Activated CD4-positive, alpha-beta T cell treated with anti-CD3 and anti-CD28 coated beads, Interleukin-2, amount 10 ng/mL, durations not matched to agents 7 days and 5 days (primary cell): ENCODE results near the gene IL15RA. TPM values are rescaled to one million over a fixed set of nuclear protein-coding genes. Genes with fewer than 3 reads are reported as not detected.

ENCODE experiments used
- CTCF ChIA-PET: fragments of 350-600 bp; sonication (Branson Sonifier 250); formaldehyde crosslinking; loops from one replicate; lab custom pipeline; 2021; ENCODE audit warnings: antibody characterized with exemption; lab: Charles Lee
- POLR2A ChIA-PET: fragments of 350-600 bp; sonication (Branson Sonifier 250); formaldehyde crosslinking; loops from one replicate; lab custom pipeline; 2021; ENCODE audit warnings: antibody characterized with exemption; lab: Charles Lee
- DNase-seq: peaks from one replicate; pipeline ENCODE4 v3.0.0-alpha.2; 2020
- H3K27ac Mint-ChIP-seq: one replicate; pipeline ENCODE4 v1.8.0; 2021; ENCODE audit warnings: mild to moderate bottlenecking, moderate library complexity, mixed read lengths
- H3K27me3 Mint-ChIP-seq: one replicate; pipeline ENCODE4 v1.8.0; 2021; ENCODE audit warnings: mixed read lengths
- H3K36me3 Mint-ChIP-seq: one replicate; pipeline ENCODE4 v1.8.0; 2021; ENCODE audit warnings: low read depth, mixed read lengths
- H3K4me1 Mint-ChIP-seq: one replicate; pipeline ENCODE4 v1.8.0; 2021; ENCODE audit warnings: mixed read lengths
- H3K4me3 Mint-ChIP-seq: one replicate; pipeline ENCODE4 v1.8.0; 2021; ENCODE audit warnings: mild to moderate bottlenecking, moderate library complexity, mixed read lengths
- H3K9me3 Mint-ChIP-seq: one replicate; pipeline ENCODE4 v1.8.0; 2021; ENCODE audit warnings: mixed read lengths
- total RNA-seq, 2 experiments: library from RNA; stranded (reverse); gene quantifications; one replicate each; pipeline ENCODE4 v1.2.3, GENCODE V29; 2021

Gene IL15RA
- total RNA-seq, 2 experiments from 2014 or later: 16.1 to 16.5 TPM

GRCh38 chr10:5976512-5977470, 552 bp downstream of the IL15RA start:
- Mint-ChIP-seq H3K4me1 (peaks cover 30% of the 10 kb centered on the region), H3K9me3 (no peaks in the 10 kb centered on the region), H3K36me3 (peaks cover 6% of the 10 kb centered on the region), H3K27me3 (peaks cover 3% of the 10 kb centered on the region), H3K27ac (peak overlapping the region; percentile 96), H3K4me3 (peak overlapping the region; percentile 91)
- ChIA-PET POLR2A (interaction anchor here (0.6 kb wide), 1 partner anchor 287 kb away, joined by 4 read pairs; no protein-coding TSS in a partner anchor), CTCF (interaction anchor here (0.7 to 1.9 kb wide), 9 partner anchors 11 to 226 kb away, joined by 3 to 6 read pairs (median 4); partner anchors contain the start of gene PFKFB3)
- peak; percentile 60 for DNase-seq

- Mint-ChIP-seq H3K27me3 (peaks cover 3% of the 10 kb centered on the region), H3K4me3 (peak overlapping the region; percentile 91), H3K9me3 (no peaks in the 10 kb centered on the region), H3K4me1 (peaks cover 39% of the 10 kb centered on the region), H3K36me3 (peaks cover 9% of the 10 kb centered on the region), H3K27ac (peak overlapping the region; percentile 96)
- DNase-seq: peak; percentile 71
- ChIA-PET CTCF (interaction anchor here (0.7 to 1.9 kb wide), 7 partner anchors 10 to 227 kb away, joined by 3 to 6 read pairs (median 4); partner anchors contain the start of gene PFKFB3), POLR2A (interaction anchor here (0.6 kb wide), 1 partner anchor 286 kb away, joined by 4 read pairs; no protein-coding TSS in a partner anchor)
Observed at GRCh38 chr10:5975641-5976473, 1.5 kb downstream of the IL15RA start.

GRCh38 chr10:5973069-5973468, 4.3 kb downstream of the IL15RA start:
- DNase-seq: no peak
- H3K4me1 Mint-ChIP-seq: peaks cover 47% of the 10 kb centered on the region
- no peaks in the 10 kb centered on the region for H3K9me3 Mint-ChIP-seq
- H3K27ac Mint-ChIP-seq: no peak overlapping the region
- H3K4me3 Mint-ChIP-seq: no peak overlapping the region
- peaks cover 13% of the 10 kb centered on the region for H3K36me3 Mint-ChIP-seq
- H3K27me3 Mint-ChIP-seq: no peaks in the 10 kb centered on the region
- ChIA-PET POLR2A (no interaction called here), CTCF (no interaction called here)

- DNase-seq: no peak
- no peaks in the 10 kb centered on the region for H3K9me3 Mint-ChIP-seq
- no peaks in the 10 kb centered on the region for H3K27me3 Mint-ChIP-seq
- POLR2A ChIA-PET: interaction anchor here (1.0 kb wide), 1 partner anchor 70 kb away, joined by 3 read pairs; no protein-coding TSS in a partner anchor
- no peak overlapping the region for H3K4me3 Mint-ChIP-seq
- CTCF ChIA-PET: interaction anchor here (0.7 to 1.4 kb wide), 3 partner anchors 18 to 96 kb away, joined by 3 to 10 read pairs (median 5); no protein-coding TSS in a partner anchor
- H3K36me3 Mint-ChIP-seq: peaks cover 19% of the 10 kb centered on the region
- H3K27ac Mint-ChIP-seq: peak overlapping the region; percentile 78
- peaks cover 47% of the 10 kb centered on the region for H3K4me1 Mint-ChIP-seq
Observed at GRCh38 chr10:5971886-5972285, 5.5 kb downstream of the IL15RA start.

- H3K4me3 Mint-ChIP-seq: peak overlapping the region; percentile 33
- DNase-seq: peak; percentile 15
- H3K27ac Mint-ChIP-seq: peak overlapping the region; percentile 78
- peaks cover 47% of the 10 kb centered on the region for H3K4me1 Mint-ChIP-seq
- H3K9me3 Mint-ChIP-seq: no peaks in the 10 kb centered on the region
- ChIA-PET CTCF (interaction anchor here (1.3 to 1.4 kb wide), 2 partner anchors 18 to 97 kb away, joined by 5 to 10 read pairs; no protein-coding TSS in a partner anchor), POLR2A (interaction anchor here (1.0 kb wide), 1 partner anchor 69 kb away, joined by 3 read pairs; no protein-coding TSS in a partner anchor)
- no peaks in the 10 kb centered on the region for H3K27me3 Mint-ChIP-seq
- H3K36me3 Mint-ChIP-seq: peaks cover 17% of the 10 kb centered on the region
Observed at GRCh38 chr10:5971315-5971832, 6.0 kb downstream of the IL15RA start.

- Mint-ChIP-seq H3K36me3 (peaks cover 17% of the 10 kb centered on the region), H3K4me3 (no peak overlapping the region), H3K9me3 (no peaks in the 10 kb centered on the region), H3K4me1 (peaks cover 42% of the 10 kb centered on the region), H3K27ac (no peak overlapping the region), H3K27me3 (no peaks in the 10 kb centered on the region)
- ChIA-PET POLR2A (no interaction called here), CTCF (interaction anchor here (0.9 to 1.4 kb wide), 2 partner anchors 11 to 98 kb away, joined by 3 to 5 read pairs; no protein-coding TSS in a partner anchor)
- no peak for DNase-seq
Observed at GRCh38 chr10:5970527-5970926, 6.8 kb downstream of the IL15RA start.

- POLR2A ChIA-PET: no interaction called here
- no peak overlapping the region for H3K4me3 Mint-ChIP-seq
- peaks cover 14% of the 10 kb centered on the region for H3K36me3 Mint-ChIP-seq
- DNase-seq: no peak
- H3K27me3 Mint-ChIP-seq: no peaks in the 10 kb centered on the region
- H3K27ac Mint-ChIP-seq: no peak overlapping the region
- CTCF ChIA-PET: interaction anchor here (0.9 kb wide), 1 partner anchor 11 kb away, joined by 3 read pairs; no protein-coding TSS in a partner anchor
- H3K9me3 Mint-ChIP-seq: no peaks in the 10 kb centered on the region
- H3K4me1 Mint-ChIP-seq: peaks cover 37% of the 10 kb centered on the region
Observed at GRCh38 chr10:5970066-5970465, 7.3 kb downstream of the IL15RA start.

GRCh38 chr10:5968681-5969453, 8.5 kb downstream of the IL15RA start:
- CTCF ChIA-PET: no interaction called here
- H3K4me1 Mint-ChIP-seq: peaks cover 35% of the 10 kb centered on the region
- no peak overlapping the region for H3K4me3 Mint-ChIP-seq
- H3K36me3 Mint-ChIP-seq: peaks cover 14% of the 10 kb centered on the region
- POLR2A ChIA-PET: no interaction called here
- no peak for DNase-seq
- H3K9me3 Mint-ChIP-seq: no peaks in the 10 kb centered on the region
- no peaks in the 10 kb centered on the region for H3K27me3 Mint-ChIP-seq
- no peak overlapping the region for H3K27ac Mint-ChIP-seq

- H3K4me3 Mint-ChIP-seq: no peak overlapping the region
- peaks cover 19% of the 10 kb centered on the region for H3K36me3 Mint-ChIP-seq
- DNase-seq: no peak
- H3K4me1 Mint-ChIP-seq: peaks cover 33% of the 10 kb centered on the region
- no peak overlapping the region for H3K27ac Mint-ChIP-seq
- ChIA-PET CTCF (no interaction called here), POLR2A (no interaction called here)
- H3K9me3 Mint-ChIP-seq: no peaks in the 10 kb centered on the region
- H3K27me3 Mint-ChIP-seq: no peaks in the 10 kb centered on the region
Observed at GRCh38 chr10:5968037-5968680, 9.2 kb downstream of the IL15RA start.

GRCh38 chr10:5965266-5965665, 12.1 kb downstream of the IL15RA start:
- Mint-ChIP-seq H3K27me3 (no peaks in the 10 kb centered on the region), H3K9me3 (no peaks in the 10 kb centered on the region), H3K27ac (no peak overlapping the region), H3K4me1 (peaks cover 10% of the 10 kb centered on the region), H3K4me3 (no peak overlapping the region), H3K36me3 (peaks cover 27% of the 10 kb centered on the region)
- no peak for DNase-seq
- ChIA-PET POLR2A (no interaction called here), CTCF (interaction anchor here (0.7 kb wide), 1 partner anchor 11 kb away, joined by 4 read pairs; no protein-coding TSS in a partner anchor)

- DNase-seq: no peak
- POLR2A ChIA-PET: no interaction called here
- H3K4me3 Mint-ChIP-seq: no peak overlapping the region
Observed at GRCh38 chr10:5964736-5965135, 12.6 kb downstream of the IL15RA start.

More at GRCh38 chr10:5964736-5965135, 12.6 kb downstream of the IL15RA start:
- H3K36me3 Mint-ChIP-seq: peaks cover 28% of the 10 kb centered on the region
- peaks cover 5% of the 10 kb centered on the region for H3K4me1 Mint-ChIP-seq
- H3K27ac Mint-ChIP-seq: no peak overlapping the region
- no peaks in the 10 kb centered on the region for H3K9me3 Mint-ChIP-seq
- CTCF ChIA-PET: no interaction called here
- H3K27me3 Mint-ChIP-seq: no peaks in the 10 kb centered on the region
